H1 (cell line): ENCODE results near the gene DEXI.

ENCODE experiments used
- E2F6 ChIP-seq: IDR thresholded peaks from 2 replicates; pipeline ENCODE4 v1.6.1; 2012; ENCODE audit warnings: inconsistent platforms
- POLR2AphosphoS5 ChIP-seq: IDR thresholded peaks from 2 replicates; pipeline ENCODE4 v1.6.1; 2011; ENCODE audit warnings: low read depth, low read length
- TAF1 ChIP-seq: IDR thresholded peaks from 2 replicates; pipeline ENCODE4 v1.6.1; 2011; ENCODE audit warnings: mild to moderate bottlenecking, low read depth, low read length
- TEAD4 ChIP-seq: IDR thresholded peaks from 2 replicates; pipeline ENCODE4 v1.6.1; 2012; ENCODE audit warnings: low read depth, low read length, inconsistent platforms, mixed read lengths
- TF ChIP-seq, protein P1 (sequence below), 3 experiments: IDR thresholded peaks; 1 replicate in 2 of 3; 2 replicates in 1 of 3; pipeline versions ENCODE4 v1.5.1 to v1.6.1; 2011; ENCODE audit warnings: low read length in 3 of 3, mild to moderate bottlenecking in 3 of 3, inconsistent platforms in 2 of 3, low read depth in 1 of 3, moderate library complexity in 1 of 3; ENCODE audit not compliant: insufficient read depth in 1 of 3; ENCODE audit errors: control extremely low read depth in 1 of 3

- no peak for TF ChIP-seq E2F6
- TF ChIP-seq TEAD4 = no peak
- TF ChIP-seq POLR2AphosphoS5 = no peak
- TF ChIP-seq, protein P1, sequence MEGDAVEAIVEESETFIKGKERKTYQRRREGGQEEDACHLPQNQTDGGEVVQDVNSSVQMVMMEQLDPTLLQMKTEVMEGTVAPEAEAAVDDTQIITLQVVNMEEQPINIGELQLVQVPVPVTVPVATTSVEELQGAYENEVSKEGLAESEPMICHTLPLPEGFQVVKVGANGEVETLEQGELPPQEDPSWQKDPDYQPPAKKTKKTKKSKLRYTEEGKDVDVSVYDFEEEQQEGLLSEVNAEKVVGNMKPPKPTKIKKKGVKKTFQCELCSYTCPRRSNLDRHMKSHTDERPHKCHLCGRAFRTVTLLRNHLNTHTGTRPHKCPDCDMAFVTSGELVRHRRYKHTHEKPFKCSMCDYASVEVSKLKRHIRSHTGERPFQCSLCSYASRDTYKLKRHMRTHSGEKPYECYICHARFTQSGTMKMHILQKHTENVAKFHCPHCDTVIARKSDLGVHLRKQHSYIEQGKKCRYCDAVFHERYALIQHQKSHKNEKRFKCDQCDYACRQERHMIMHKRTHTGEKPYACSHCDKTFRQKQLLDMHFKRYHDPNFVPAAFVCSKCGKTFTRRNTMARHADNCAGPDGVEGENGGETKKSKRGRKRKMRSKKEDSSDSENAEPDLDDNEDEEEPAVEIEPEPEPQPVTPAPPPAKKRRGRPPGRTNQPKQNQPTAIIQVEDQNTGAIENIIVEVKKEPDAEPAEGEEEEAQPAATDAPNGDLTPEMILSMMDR (IDR thresholded peaks at IDR 0.05; ENCODE audit: control extremely low read depth in 1 of 3, insufficient read depth in 1 of 3, low read depth in 1 of 3, low read length in 3 of 3) = no peak
- TF ChIP-seq TAF1 = no peak
Observed at GRCh38 chr16:10943064-10943353, 741 bp upstream of the DEXI start.
